DND-41 (cell line): ENCODE results near the gene KIAA1210.

Source experiments
- ATAC-seq: fragments of 200-7000 bp; cut with Tn5 transposase; 3 replicates; pipeline ENCODE4 v1.9.1; 2021; ENCODE audit warnings: low read depth; ENCODE audit not compliant: insufficient read depth
- DNase-seq: peaks from one replicate; pipeline ENCODE4 v3.0.0-alpha.2; 2020
- H2AFZ ChIP-seq: 2 replicates; pipeline ENCODE4 v1.6.0; 2012; ENCODE audit warnings: low read depth, low read length
- H3K27ac ChIP-seq: 2 replicates; pipeline ENCODE4 v1.5.1; 2012; ENCODE audit warnings: low read length, inconsistent platforms
- H3K27me3 ChIP-seq: fragments of 200-600 bp; sonication (generic); 2 replicates; pipeline ENCODE4 v1.6.0; 2012; ENCODE audit warnings: low read length, mild to moderate bottlenecking, inconsistent platforms; ENCODE audit not compliant: insufficient read depth, poor library complexity
- H3K36me3 ChIP-seq: 2 replicates; pipeline ENCODE4 v1.5.1; 2012; ENCODE audit warnings: low read length, inconsistent platforms; ENCODE audit not compliant: insufficient read depth
- H3K4me1 ChIP-seq: 2 replicates; pipeline ENCODE4 v1.5.1; 2012; ENCODE audit warnings: mild to moderate bottlenecking, low read length; ENCODE audit not compliant: insufficient read depth
- H3K4me2 ChIP-seq: 2 replicates; pipeline ENCODE4 v1.6.0; 2012; ENCODE audit warnings: mild to moderate bottlenecking, moderate library complexity, low read length, inconsistent platforms; ENCODE audit not compliant: insufficient read depth
- H3K4me3 ChIP-seq, 2 experiments: fragments of 200-600 bp in 1 of 2; shearing (Covaris generic) in 1 of 2; 2 replicates each; pipeline ENCODE4 v1.5.1; 2012 to 2016; ENCODE audit warnings: inconsistent platforms in 2 of 2, low read length in 2 of 2, mild to moderate bottlenecking in 2 of 2, low read depth in 1 of 2, moderate library complexity in 1 of 2
- H3K79me2 ChIP-seq: 2 replicates; pipeline ENCODE4 v1.6.0; 2012; ENCODE audit warnings: low read length, inconsistent platforms; ENCODE audit not compliant: insufficient read depth
- H3K9ac ChIP-seq: 2 replicates; pipeline ENCODE4 v1.6.0; 2012; ENCODE audit warnings: low read depth, mild to moderate bottlenecking, inconsistent platforms, low read length, moderate library complexity
- H3K9me3 ChIP-seq: 2 replicates; pipeline ENCODE4 v1.5.1; 2012; ENCODE audit warnings: low read length, moderate library complexity, mild to moderate bottlenecking, inconsistent platforms; ENCODE audit not compliant: insufficient read depth, severe bottlenecking
- H4K20me1 ChIP-seq: 2 replicates; pipeline ENCODE4 v1.6.0; 2012; ENCODE audit warnings: low read length; ENCODE audit not compliant: insufficient read depth
- CTCF ChIP-seq: IDR thresholded peaks from 2 replicates; pipeline ENCODE4 v1.5.1; 2012; ENCODE audit warnings: borderline replicate concordance, low read length, moderate library complexity, mild to moderate bottlenecking; ENCODE audit not compliant: poor library complexity, severe bottlenecking; ENCODE audit errors: extremely low read depth
- EZH2 ChIP-seq: IDR thresholded peaks from 3 replicates; pipeline ENCODE4 v1.6.1; 2012; ENCODE audit warnings: borderline replicate concordance, low read depth, mild to moderate bottlenecking, moderate library complexity, low read length, inconsistent platforms; ENCODE audit not compliant: severe bottlenecking

The KIAA1210 gene

GRCh38 chrX:119087121-119087520 is 40.5 kb downstream of the KIAA1210 start:
- no peaks in the 10 kb centered on the region for H3K79me2 ChIP-seq
- H3K4me3 ChIP-seq = no peak overlapping the region
- H3K9ac ChIP-seq = no peak overlapping the region
- no peaks in the 10 kb centered on the region for H3K4me1 ChIP-seq
- no peak for TF ChIP-seq EZH2
- TF ChIP-seq CTCF = no peak
- peaks cover 4% of the 10 kb centered on the region for H3K27me3 ChIP-seq
- H3K36me3 ChIP-seq = no peaks in the 10 kb centered on the region
- no peak overlapping the region for H3K27ac ChIP-seq
- no peaks in the 10 kb centered on the region for H4K20me1 ChIP-seq
- DNase-seq (no peak), ATAC-seq (no peak)
- no peak overlapping the region for H2AFZ ChIP-seq
- no peaks in the 10 kb centered on the region for H3K9me3 ChIP-seq
- no peak overlapping the region for H3K4me2 ChIP-seq

GRCh38 chrX:119084766-119085165 is 42.8 kb downstream of the KIAA1210 start:
- no peak for TF ChIP-seq EZH2
- TF ChIP-seq CTCF = no peak
- no peaks in the 10 kb centered on the region for H3K79me2 ChIP-seq

GRCh38 chrX:119082278-119082677 is 45.3 kb downstream of the KIAA1210 start:
- no peak for ATAC-seq
- TF ChIP-seq EZH2 (no peak), CTCF (no peak)

More at GRCh38 chrX:119084766-119085165, 42.8 kb downstream of the KIAA1210 start:
- Histone ChIP-seq H3K9ac (no peak overlapping the region), H3K4me3 (no peak overlapping the region), H3K27ac (no peak overlapping the region), H3K9me3 (no peaks in the 10 kb centered on the region), H3K4me1 (no peaks in the 10 kb centered on the region), H2AFZ (no peak overlapping the region), H3K36me3 (no peaks in the 10 kb centered on the region), H3K4me2 (no peak overlapping the region), H4K20me1 (no peaks in the 10 kb centered on the region), H3K27me3 (peaks cover 4% of the 10 kb centered on the region)
- ATAC-seq (no peak), DNase-seq (no peak)

More at GRCh38 chrX:119082278-119082677, 45.3 kb downstream of the KIAA1210 start:
- Histone ChIP-seq H3K9me3 (no peaks in the 10 kb centered on the region), H2AFZ (no peak overlapping the region), H3K27ac (no peak overlapping the region), H3K27me3 (no peaks in the 10 kb centered on the region), H3K36me3 (no peaks in the 10 kb centered on the region), H3K4me2 (no peak overlapping the region), H3K9ac (no peak overlapping the region), H3K4me1 (no peaks in the 10 kb centered on the region), H4K20me1 (no peaks in the 10 kb centered on the region), H3K4me3 (no peak overlapping the region), H3K79me2 (no peaks in the 10 kb centered on the region)
- no peak for DNase-seq
